ENCODE measurements around the gene ZNF784. TPM values are rescaled to one million over a fixed set of nuclear protein-coding genes. Genes with fewer than 3 reads are reported as not detected.

ZNF784 gene
- total and polyA plus RNA-seq, 7 experiments from 2014 or later = 0.65 to 17.1 (median 8.3) TPM

- CTCF ChIA-PET = interaction anchor here (0.6 to 1.6 kb wide), 5 partner anchors 13 to 55 kb away, joined by 4 to 8 read pairs (median 4); partner anchors contain the start of genes U2AF2 and ZNF784
- H3K27me3 ChIP-seq (ENCODE audit: control insufficient read depth in 2 of 2, insufficient read depth in 2 of 2, low read length in 2 of 2) = no peaks in the 10 kb centered on the region
- peaks cover 0 to 13% of the 10 kb centered on the region in 2 donors for H3K4me1 ChIP-seq (ENCODE audit: control insufficient read depth in 2 of 2, insufficient read depth in 2 of 2, low read length in 2 of 2)
- H3K4me3 Mint-ChIP-seq = peak within 1 kb of the TSS; percentile 90 to 100 (median 99)
- ATAC-seq (peak; percentile 84), DNase-seq (peak; percentile 88 to 97 (median 95))
- H3K4me3 ChIP-seq (ENCODE audit: low read length) = peak within 1 kb of the TSS; percentile 93
- POLR2A ChIA-PET = interaction anchor here (0.6 to 3.4 kb wide), 24 partner anchors 13 to 1410 kb away, joined by 3 to 44 read pairs (median 6); partner anchors contain the start of genes KMT5C, LENG8, PPP6R1 and U2AF2
- peaks cover 0 to 7% (median 0%) of the 10 kb centered on the region in 11 donors for H3K9me3 Mint-ChIP-seq
- H3K36me3 ChIP-seq (ENCODE audit: control insufficient read depth in 2 of 3, insufficient read depth in 3 of 3, low read length in 3 of 3) = peaks cover 0 to 42% (median 0%) of the 10 kb centered on the region in 3 experiments
- peaks cover 18 to 33% (median 28%) of the 10 kb centered on the region in 7 donors for H3K4me1 Mint-ChIP-seq
- peak within 1 kb of the TSS; percentile 97 to 100 (median 99) for H3K27ac Mint-ChIP-seq
- peaks cover 14 to 32% (median 25%) of the 10 kb centered on the region in 5 donors for H3K36me3 Mint-ChIP-seq
- no peaks in the 10 kb centered on the region for H3K27me3 Mint-ChIP-seq
- intact Hi-C loops (cut with micrococcal nuclease) = loop anchor here (1.0 kb wide), 18 partner anchors 12 to 1409 kb away; partner anchors contain the start of genes EPN1 (in 2 of the 2), PPP1R12C (in 2 of the 2), PPP6R1 (in 2 of the 2) and ZNF444 (in 2 of the 2)
- H3K27ac ChIP-seq (ENCODE audit: low read depth, low read length) = peak within 1 kb of the TSS; percentile 93
- no peaks in the 10 kb centered on the region for H3K9me3 ChIP-seq (ENCODE audit: control insufficient read depth in 2 of 3, low read length in 3 of 3)
These were observed 24.9 kb downstream of the ZNF784 start, which contains the start of gene FIZ1 for GRCh38 chr19:55599468-55599841. Gene FIZ1, minus strand, starts transcription at chr19:55599517. Its CDS starts 1,652 bp downstream, at chr19:55597865.

- Mint-ChIP-seq H3K9me3 (peaks cover 0 to 7% (median 0%) of the 10 kb centered on the region in 11 donors), H3K27me3 (no peaks in the 10 kb centered on the region), H3K27ac (peak overlapping the region; percentile 97 to 100 (median 99)), H3K4me3 (peak overlapping the region; percentile 90 to 100 (median 99)), H3K36me3 (peaks cover 14 to 32% (median 25%) of the 10 kb centered on the region in 5 donors), H3K4me1 (peaks cover 18 to 29% (median 26%) of the 10 kb centered on the region in 7 donors)
- ChIA-PET CTCF (interaction anchor here (0.6 to 1.6 kb wide), 5 partner anchors 12 to 88 kb away, joined by 3 to 8 read pairs (median 4); partner anchors contain the start of genes U2AF2 and ZNF784), POLR2A (interaction anchor here (0.7 to 3.4 kb wide), 22 partner anchors 12 to 1409 kb away, joined by 3 to 44 read pairs (median 8); partner anchors contain the start of genes KMT5C, LENG8, PPP6R1 and U2AF2)
- peak overlapping the region; percentile 93 for H3K4me3 ChIP-seq (ENCODE audit: low read length)
- DNase-seq (peak; percentile 92 to 98 (median 95)), ATAC-seq (peak; percentile 86)
- peaks cover 0 to 43% (median 0%) of the 10 kb centered on the region in 3 experiments for H3K36me3 ChIP-seq (ENCODE audit: control insufficient read depth in 2 of 3, insufficient read depth in 3 of 3, low read length in 3 of 3)
- intact Hi-C loops (cut with micrococcal nuclease) = loop anchor here (1.0 kb wide), 18 partner anchors 12 to 1409 kb away; partner anchors contain the start of genes EPN1 (in 2 of the 2), PPP1R12C (in 2 of the 2), PPP6R1 (in 2 of the 2) and ZNF444 (in 2 of the 2)
- H3K9me3 ChIP-seq (ENCODE audit: control insufficient read depth in 2 of 3, low read length in 3 of 3) = no peaks in the 10 kb centered on the region
- peak overlapping the region; percentile 93 for H3K27ac ChIP-seq (ENCODE audit: low read depth, low read length)
- no peaks in the 10 kb centered on the region for H3K27me3 ChIP-seq (ENCODE audit: control insufficient read depth in 2 of 2, insufficient read depth in 2 of 2, low read length in 2 of 2)
- peaks cover 0 to 12% of the 10 kb centered on the region in 2 donors for H3K4me1 ChIP-seq (ENCODE audit: control insufficient read depth in 2 of 2, insufficient read depth in 2 of 2, low read length in 2 of 2)
These were observed 25.5 kb downstream of the ZNF784 start for GRCh38 chr19:55598719-55599467.

- ATAC-seq (no peak), DNase-seq (no peak)
- no peak overlapping the region for H3K4me3 ChIP-seq (ENCODE audit: low read length)
- POLR2A ChIA-PET = interaction anchor here (0.7 to 3.4 kb wide), 4 partner anchors 11 to 121 kb away, joined by 3 to 44 read pairs (median 18); partner anchors contain the start of genes ZNF579 and ZNF628
- H3K36me3 ChIP-seq (ENCODE audit: control insufficient read depth in 2 of 3, insufficient read depth in 3 of 3, low read length in 3 of 3) = peaks cover 0 to 50% (median 0%) of the 10 kb centered on the region in 3 experiments
- peaks cover 0 to 7% (median 0%) of the 10 kb centered on the region in 11 donors for H3K9me3 Mint-ChIP-seq
- H3K4me1 ChIP-seq (ENCODE audit: control insufficient read depth in 2 of 2, insufficient read depth in 2 of 2, low read length in 2 of 2) = peaks cover 0 to 12% of the 10 kb centered on the region in 2 donors
- H3K36me3 Mint-ChIP-seq = peaks cover 14 to 31% (median 29%) of the 10 kb centered on the region in 5 donors
- CTCF ChIA-PET = no interaction called here
- no peaks in the 10 kb centered on the region for H3K27me3 ChIP-seq (ENCODE audit: control insufficient read depth in 2 of 2, insufficient read depth in 2 of 2, low read length in 2 of 2)
- no peaks in the 10 kb centered on the region for H3K27me3 Mint-ChIP-seq
- H3K4me3 Mint-ChIP-seq = peak overlapping the region in 2 of 10 donors; percentile 21 to 99
- peak overlapping the region in 6 of 9 donors; percentile 14 to 100 (median 93) for H3K27ac Mint-ChIP-seq
- intact Hi-C loops (cut with micrococcal nuclease) = no loop called here
- peaks cover 13 to 24% (median 18%) of the 10 kb centered on the region in 7 donors for H3K4me1 Mint-ChIP-seq
- H3K9me3 ChIP-seq (ENCODE audit: control insufficient read depth in 2 of 3, low read length in 3 of 3) = no peaks in the 10 kb centered on the region
- no peak overlapping the region for H3K27ac ChIP-seq (ENCODE audit: low read depth, low read length)
These were observed 26.3 kb downstream of the ZNF784 start for GRCh38 chr19:55598034-55598433.

- Mint-ChIP-seq H3K36me3 (peaks cover 14 to 31% (median 29%) of the 10 kb centered on the region in 5 donors), H3K9me3 (peaks cover 0 to 7% (median 0%) of the 10 kb centered on the region in 11 donors), H3K4me1 (peaks cover 13 to 24% (median 18%) of the 10 kb centered on the region in 7 donors), H3K27ac (peak overlapping the region in 1 of 9 donors; percentile 97), H3K4me3 (no peak overlapping the region), H3K27me3 (no peaks in the 10 kb centered on the region)
- H3K36me3 ChIP-seq (ENCODE audit: control insufficient read depth in 2 of 3, insufficient read depth in 3 of 3, low read length in 3 of 3) = peaks cover 0 to 50% (median 0%) of the 10 kb centered on the region in 3 experiments
- intact Hi-C loops (cut with micrococcal nuclease) = no loop called here
- H3K27me3 ChIP-seq (ENCODE audit: control insufficient read depth in 2 of 2, insufficient read depth in 2 of 2, low read length in 2 of 2) = no peaks in the 10 kb centered on the region
- peaks cover 0 to 12% of the 10 kb centered on the region in 2 donors for H3K4me1 ChIP-seq (ENCODE audit: control insufficient read depth in 2 of 2, insufficient read depth in 2 of 2, low read length in 2 of 2)
- no peak overlapping the region for H3K27ac ChIP-seq (ENCODE audit: low read depth, low read length)
- DNase-seq (no peak), ATAC-seq (no peak)
- POLR2A ChIA-PET = interaction anchor here (2.3 to 3.4 kb wide), 2 partner anchors 9 to 11 kb away, joined by 8 to 44 read pairs; no protein-coding TSS in a partner anchor
- no peak overlapping the region for H3K4me3 ChIP-seq (ENCODE audit: low read length)
- CTCF ChIA-PET = no interaction called here
- no peaks in the 10 kb centered on the region for H3K9me3 ChIP-seq (ENCODE audit: control insufficient read depth in 2 of 3, low read length in 3 of 3)
These were observed 26.9 kb downstream of the ZNF784 start for GRCh38 chr19:55597501-55597921.

GRCh38 chr19:55596304-55596703 is 28.1 kb downstream of the ZNF784 start:
- Mint-ChIP-seq H3K4me1 (peaks cover 12 to 18% (median 13%) of the 10 kb centered on the region in 7 donors), H3K27me3 (no peaks in the 10 kb centered on the region), H3K4me3 (no peak overlapping the region), H3K36me3 (peaks cover 14 to 35% (median 29%) of the 10 kb centered on the region in 5 donors), H3K9me3 (peaks cover 0 to 7% (median 0%) of the 10 kb centered on the region in 11 donors), H3K27ac (peak overlapping the region in 2 of 9 donors; percentile 5 to 6)
- no peaks in the 10 kb centered on the region for H3K9me3 ChIP-seq (ENCODE audit: control insufficient read depth in 2 of 3, low read length in 3 of 3)
- ChIA-PET CTCF (no interaction called here), POLR2A (interaction anchor here (2.3 kb wide), 1 partner anchor 10 kb away, joined by 8 read pairs; no protein-coding TSS in a partner anchor)
- H3K4me3 ChIP-seq (ENCODE audit: low read length) = no peak overlapping the region
- H3K27ac ChIP-seq (ENCODE audit: low read depth, low read length) = no peak overlapping the region
- no peak for ATAC-seq
- peaks cover 0 to 56% (median 0%) of the 10 kb centered on the region in 3 experiments for H3K36me3 ChIP-seq (ENCODE audit: control insufficient read depth in 2 of 3, insufficient read depth in 3 of 3, low read length in 3 of 3)
- H3K27me3 ChIP-seq (ENCODE audit: control insufficient read depth in 2 of 2, insufficient read depth in 2 of 2, low read length in 2 of 2) = no peaks in the 10 kb centered on the region
- DNase-seq = no peak
- H3K4me1 ChIP-seq (ENCODE audit: control insufficient read depth in 2 of 2, insufficient read depth in 2 of 2, low read length in 2 of 2) = peaks cover 0 to 12% of the 10 kb centered on the region in 2 donors
- intact Hi-C loops (cut with micrococcal nuclease) = no loop called here

- no peak overlapping the region for H3K4me3 Mint-ChIP-seq
- DNase-seq (no peak), ATAC-seq (no peak)
- H3K9me3 Mint-ChIP-seq = peaks cover 0 to 6% (median 0%) of the 10 kb centered on the region in 11 donors
- Histone ChIP-seq H3K9me3 (ENCODE audit: control insufficient read depth in 2 of 3, low read length in 3 of 3) (no peaks in the 10 kb centered on the region), H3K4me1 (ENCODE audit: control insufficient read depth in 2 of 2, insufficient read depth in 2 of 2, low read length in 2 of 2) (peaks cover 0 to 6% of the 10 kb centered on the region in 2 donors), H3K4me3 (ENCODE audit: low read length) (no peak overlapping the region), H3K36me3 (ENCODE audit: control insufficient read depth in 2 of 3, insufficient read depth in 3 of 3, low read length in 3 of 3) (peaks cover 0 to 56% (median 0%) of the 10 kb centered on the region in 3 experiments), H3K27me3 (ENCODE audit: control insufficient read depth in 2 of 2, insufficient read depth in 2 of 2, low read length in 2 of 2) (no peaks in the 10 kb centered on the region), H3K27ac (ENCODE audit: low read depth, low read length) (no peak overlapping the region)
- no peaks in the 10 kb centered on the region for H3K27me3 Mint-ChIP-seq
- peak overlapping the region in 3 of 9 donors; percentile 2 to 38 (median 4) for H3K27ac Mint-ChIP-seq
- intact Hi-C loops (cut with micrococcal nuclease) = no loop called here
- POLR2A ChIA-PET = interaction anchor here (0.6 to 2.3 kb wide), 2 partner anchors 12 to 119 kb away, joined by 3 to 8 read pairs; partner anchors contain the start of gene ZNF628
- peaks cover 14 to 37% (median 29%) of the 10 kb centered on the region in 5 donors for H3K36me3 Mint-ChIP-seq
- CTCF ChIA-PET = no interaction called here
- H3K4me1 Mint-ChIP-seq = peaks cover 6 to 13% (median 9%) of the 10 kb centered on the region in 7 donors
These were observed 29.3 kb downstream of the ZNF784 start for GRCh38 chr19:55594996-55595545.

Measured in naive thymus-derived CD4-positive, alpha-beta T cell (primary cell).